T47D (cell line): ENCODE data around the gene TPSAB1.
"Not testable (repeated sequence)": the region's sequence is repeated elsewhere in the genome, so short reads cannot be mapped to it uniquely, and the experiment has no call there.

Experiments
- DNase-seq, 2 experiments: peaks; one replicate each; pipeline versions ENCODE4 v3.0.0 to v3.0.0-alpha.2; 2011 to 2012; ENCODE audit warnings: low read depth in 1 of 2, low spot score in 1 of 2
- JUND ChIP-seq: IDR thresholded peaks from 2 replicates; pipeline ENCODE4 v1.6.1; 2012; ENCODE audit warnings: low read depth
- in situ Hi-C: cut with HindIII; loops from 2 replicates; pipeline ENCODE4 v1.10.0; 2016; ENCODE audit warnings: low sequenced_read_pairs, low pct_unique_long_range_greater_than_20kb

Gene TPSAB1

DNA sequence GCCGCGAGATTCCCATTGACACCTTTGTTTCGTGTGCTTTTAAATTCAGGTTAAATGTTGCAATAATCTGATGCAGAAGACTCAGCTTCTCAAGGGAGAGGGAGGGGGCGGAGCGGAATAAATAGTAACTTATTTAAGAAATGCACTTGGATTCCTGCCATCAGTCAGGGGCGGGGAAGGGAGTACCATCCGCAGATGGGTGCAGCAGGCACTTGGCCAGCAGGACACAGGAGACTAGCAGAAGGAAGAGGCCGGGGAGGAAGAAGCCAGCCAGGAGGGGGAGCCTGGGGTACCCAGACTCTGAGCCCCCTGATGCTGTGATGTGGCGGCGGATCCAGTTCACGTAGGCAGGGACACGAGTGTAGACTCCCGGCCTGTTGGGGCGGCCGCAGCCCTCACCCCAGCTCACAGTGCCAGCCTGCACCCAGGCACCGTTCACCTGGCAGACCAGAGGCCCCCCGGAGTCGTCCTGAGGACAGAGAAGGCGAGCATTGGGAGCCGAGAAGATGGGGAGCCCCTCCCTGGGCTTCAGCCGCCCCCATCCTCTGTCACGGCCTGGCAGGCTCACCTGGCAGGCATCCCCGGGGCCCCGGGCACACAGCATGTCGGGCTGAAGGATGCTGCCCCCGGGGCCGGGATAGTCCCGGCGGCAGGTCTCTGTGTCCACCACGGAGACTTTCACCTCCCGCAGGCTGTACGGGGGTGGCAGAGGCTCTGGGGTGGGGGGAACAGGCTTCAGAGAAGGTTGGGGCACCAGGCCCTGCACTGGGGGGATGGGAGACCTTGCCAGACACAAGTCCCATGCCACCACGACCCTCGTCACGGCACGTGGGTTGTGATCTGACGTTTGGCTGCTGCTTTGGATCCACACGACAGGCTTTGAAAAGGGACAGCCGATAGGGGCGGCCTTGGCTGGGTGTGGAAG, 18.6 kb upstream of the TPSAB1 start:
- in situ Hi-C loops: no loop called here
- TF ChIP-seq JUND: no peak
- no peak for DNase-seq

GRCh38 chr16:1222553-1223354, 17.8 kb upstream of the TPSAB1 start:
- TF ChIP-seq JUND: no peak
- DNase-seq: no peak
- in situ Hi-C loops: no loop called here

DNA sequence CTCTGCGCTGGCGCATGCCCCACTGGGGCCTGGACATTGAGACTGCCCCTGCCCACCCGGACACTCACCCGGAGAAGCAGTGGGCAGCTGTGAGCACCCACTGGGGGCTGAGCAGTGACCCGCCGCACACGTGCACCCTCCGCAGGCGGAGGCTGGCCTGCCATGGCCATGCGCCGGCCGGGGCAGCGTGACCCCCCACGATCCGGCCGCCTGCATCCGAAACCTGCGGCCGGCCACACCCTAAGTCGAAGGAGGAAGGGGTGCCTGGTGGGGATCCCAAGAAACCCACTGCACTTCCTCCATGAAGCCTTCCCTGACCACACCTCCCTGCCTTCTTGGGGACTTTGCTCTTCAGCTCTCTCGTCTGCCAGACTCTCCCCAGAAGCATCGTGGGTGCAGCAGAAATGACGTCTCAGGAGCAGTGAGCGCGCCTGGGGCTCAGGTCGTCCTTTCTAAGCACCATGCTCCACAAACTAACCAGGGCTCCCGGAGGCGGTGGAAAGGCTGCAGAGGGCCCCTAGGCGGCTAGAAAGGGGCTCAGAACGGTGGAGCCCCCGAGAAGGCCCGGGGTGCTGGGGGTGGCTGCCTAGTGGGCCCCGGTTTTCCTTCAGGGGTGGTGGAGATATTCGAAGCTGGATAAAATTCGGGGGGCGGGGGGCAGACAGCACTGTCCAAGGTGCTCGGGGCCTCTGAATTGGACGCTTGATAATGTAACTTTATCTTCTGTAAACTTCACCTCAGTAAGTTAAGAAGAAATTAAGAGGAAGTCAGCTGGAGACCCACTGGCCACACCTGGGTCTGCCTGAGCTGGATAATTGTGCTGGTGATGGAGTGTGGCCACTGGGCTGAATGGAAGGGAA, 16.9 kb upstream of the TPSAB1 start:
- TF ChIP-seq JUND: no peak
- DNase-seq: no peak
- in situ Hi-C loops: no loop called here

- in situ Hi-C loops: no loop called here
- no peak for DNase-seq
- no peak for TF ChIP-seq JUND
These were observed 15.9 kb upstream of the TPSAB1 start for GRCh38 chr16:1224558-1224957.

GRCh38 chr16:1225051-1225451, 15.5 kb upstream of the TPSAB1 start, which contains the start of gene TPSG1:
Gene TPSG1, minus strand, starts transcription at chr16:1225268. Its CDS starts 16 bp downstream, at chr16:1225252.
- in situ Hi-C loops: no loop called here
- no peak for DNase-seq
- no peak for TF ChIP-seq JUND

DNA sequence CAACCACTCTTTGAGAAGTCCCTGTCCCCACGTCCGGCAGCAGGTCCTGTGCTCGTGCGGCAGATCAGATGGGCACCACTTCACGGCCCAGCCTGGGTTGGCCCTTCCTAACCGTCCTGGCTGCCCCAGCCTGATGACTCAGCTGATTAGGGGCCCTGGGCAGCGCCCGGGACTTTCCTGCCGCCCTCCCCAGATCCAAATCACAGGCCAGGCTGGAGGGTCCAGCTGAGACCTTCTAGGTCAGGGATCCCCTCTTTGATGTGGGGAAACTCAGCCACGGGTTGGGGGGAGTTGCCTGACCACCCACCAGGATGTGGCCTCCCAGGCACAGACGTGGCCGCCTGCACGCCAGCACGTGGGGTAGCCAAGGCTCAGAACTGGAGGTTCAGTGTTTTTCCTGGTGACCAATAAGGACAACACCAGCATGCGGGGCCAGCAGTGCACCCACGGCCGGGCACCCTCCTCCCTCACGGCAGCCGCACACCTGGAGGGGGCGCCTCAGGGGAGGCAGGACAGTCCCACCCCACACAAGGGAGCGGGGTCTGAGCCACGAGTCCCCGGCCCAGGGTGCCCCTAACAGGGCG, 14.7 kb upstream of the TPSAB1 start:
- DNase-seq, in situ Hi-C loops: not testable (repeated sequence)

DNA sequence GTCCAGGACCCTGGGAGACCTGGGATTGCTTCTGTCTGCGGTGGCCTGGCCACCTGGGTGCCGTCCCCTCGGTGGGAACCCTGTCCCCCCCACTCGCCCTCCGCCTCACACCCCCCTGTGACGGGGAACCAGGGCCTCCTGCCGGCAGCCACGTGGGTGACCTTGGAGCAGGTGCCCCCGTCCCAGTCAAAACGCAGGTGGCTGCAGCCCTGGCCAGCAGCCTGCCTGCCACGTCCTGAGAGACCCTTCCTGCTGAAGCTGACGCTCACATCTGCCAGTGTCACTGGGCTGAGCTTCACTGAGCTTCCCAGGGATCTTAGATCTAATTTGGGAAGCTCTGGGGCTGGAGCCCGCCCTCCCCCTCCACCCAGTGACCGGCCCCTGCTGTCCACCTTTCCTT, 13.8 kb upstream of the TPSAB1 start:
- DNase-seq, in situ Hi-C loops: not testable (repeated sequence)

GRCh38 chr16:1228227-1228626, 12.3 kb upstream of the TPSAB1 start:
- DNase-seq, in situ Hi-C loops: not testable (repeated sequence)

GRCh38 chr16:1229476-1229875, 11.0 kb upstream of the TPSAB1 start:
- DNase-seq, in situ Hi-C loops: not testable (repeated sequence)

GRCh38 chr16:1230084-1230470, 10.4 kb upstream of the TPSAB1 start, which contains the start of gene TPSB2:
Gene TPSB2, minus strand, starts transcription at chr16:1230184. Its CDS starts 233 bp downstream, at chr16:1229951.
- in situ Hi-C loops: not testable (repeated sequence)

DNA sequence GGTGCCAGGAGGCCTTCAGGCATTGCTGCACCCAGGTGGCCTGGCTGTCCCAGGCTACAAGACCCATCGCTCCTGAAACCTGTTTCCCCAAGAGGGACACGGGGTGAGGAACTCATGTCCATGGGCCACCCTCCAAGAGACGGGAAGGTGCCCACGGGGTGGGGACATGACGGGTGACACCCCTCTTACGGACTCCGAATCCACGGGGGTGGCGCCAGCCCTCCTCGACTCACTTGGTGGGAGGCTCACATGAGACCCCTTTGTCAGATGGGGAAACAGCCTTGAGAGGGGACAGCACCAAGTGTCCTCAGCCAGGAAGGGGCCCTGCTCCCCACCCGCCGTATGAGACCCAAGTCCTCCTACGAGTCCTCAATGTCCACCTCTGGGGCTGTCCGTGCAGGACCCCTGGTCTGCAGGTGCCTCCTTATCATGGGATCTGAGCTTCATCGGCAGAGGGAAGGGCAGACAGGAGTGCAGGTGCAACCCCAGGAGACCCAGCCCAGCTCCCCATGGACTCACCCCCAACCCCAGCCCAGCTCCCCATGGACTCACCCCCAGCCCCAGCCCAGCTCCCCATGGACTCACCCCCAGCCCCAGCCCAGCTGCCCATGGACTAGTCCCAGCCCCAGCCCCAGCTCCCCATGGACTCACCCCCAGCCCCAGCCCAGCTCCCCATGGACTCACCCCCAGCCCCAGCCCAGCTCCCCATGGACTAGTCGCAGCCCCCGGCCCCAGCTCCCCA, 9.9 kb upstream of the TPSAB1 start:
- DNase-seq, in situ Hi-C loops: not testable (repeated sequence)

More at GRCh38 chr16:1230084-1230470, 10.4 kb upstream of the TPSAB1 start, which contains the start of gene TPSB2:
- not testable (repeated sequence) for DNase-seq

DNA sequence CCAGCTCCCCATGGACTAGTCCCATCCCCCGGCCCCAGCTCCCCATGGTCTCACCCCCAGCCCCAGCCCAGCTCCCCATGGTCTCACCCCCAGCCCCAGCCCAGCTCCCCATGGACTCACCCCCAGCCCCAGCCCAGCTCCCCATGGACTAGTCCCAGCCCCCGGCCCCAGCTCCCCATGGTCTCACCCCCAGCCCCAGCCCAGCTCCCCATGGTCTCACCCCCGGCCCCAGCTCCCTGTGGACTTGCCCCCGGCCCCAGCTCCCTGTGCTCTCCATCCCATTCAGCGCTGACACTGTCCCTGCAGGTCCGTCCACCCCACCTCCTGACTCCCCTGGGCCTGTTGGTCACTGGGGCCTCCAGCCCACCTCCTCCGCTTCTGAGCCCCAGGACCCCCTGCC, 9.2 kb upstream of the TPSAB1 start:
- in situ Hi-C loops, DNase-seq: not testable (repeated sequence)

GRCh38 chr16:1232049-1232748, 8.3 kb upstream of the TPSAB1 start:
- DNase-seq, in situ Hi-C loops: not testable (repeated sequence)

DNA sequence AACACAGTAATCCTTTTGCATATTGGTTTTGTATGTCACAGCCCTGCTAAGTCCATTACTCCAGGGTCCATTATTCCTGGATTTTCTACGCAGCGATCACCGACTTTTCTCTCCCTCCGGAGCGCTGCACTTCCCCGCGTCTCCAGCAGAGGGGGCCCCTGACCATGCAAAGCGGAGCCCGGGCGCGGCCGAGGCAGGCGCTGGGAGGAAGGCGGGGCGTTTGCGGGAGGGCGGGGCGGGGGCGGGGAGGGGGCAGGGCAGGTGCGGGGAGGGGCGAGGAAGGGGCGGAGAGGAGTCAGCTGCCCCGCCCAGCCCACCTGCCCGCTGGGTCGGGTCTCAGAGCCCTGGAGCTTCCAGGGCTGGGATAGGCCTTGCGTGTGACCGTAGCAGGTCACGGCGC, 3.8 kb upstream of the TPSAB1 start:
- in situ Hi-C loops, DNase-seq: not testable (repeated sequence)
